Measurements from ENCODE around the gene PLEKHA5.
A peak's percentile ranks its signal among the peaks of the same experiment; 100 is the strongest.

The PLEKHA5 gene

DNA sequence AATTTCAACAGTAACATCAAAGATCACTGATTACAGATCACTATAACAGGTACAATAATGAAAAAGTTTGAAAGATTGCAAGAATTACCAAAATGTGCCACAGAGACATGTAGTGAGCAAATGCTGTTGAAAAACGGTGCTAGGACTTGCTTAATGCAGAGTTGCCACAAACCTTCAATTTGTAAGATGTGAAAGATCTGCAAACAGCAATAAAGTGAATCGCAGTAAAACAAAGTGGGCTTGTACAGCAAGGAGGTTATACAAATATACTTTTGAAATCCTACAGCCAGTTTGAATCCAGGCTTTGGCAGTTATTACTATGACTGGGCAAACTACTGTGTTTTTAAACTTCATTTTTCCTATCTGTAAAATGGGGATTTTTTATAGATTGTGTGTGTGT, 1.0 kb upstream of the PLEKHA5 start:
- DNase-seq (ENCODE audit: low spot score): no peak

DNA sequence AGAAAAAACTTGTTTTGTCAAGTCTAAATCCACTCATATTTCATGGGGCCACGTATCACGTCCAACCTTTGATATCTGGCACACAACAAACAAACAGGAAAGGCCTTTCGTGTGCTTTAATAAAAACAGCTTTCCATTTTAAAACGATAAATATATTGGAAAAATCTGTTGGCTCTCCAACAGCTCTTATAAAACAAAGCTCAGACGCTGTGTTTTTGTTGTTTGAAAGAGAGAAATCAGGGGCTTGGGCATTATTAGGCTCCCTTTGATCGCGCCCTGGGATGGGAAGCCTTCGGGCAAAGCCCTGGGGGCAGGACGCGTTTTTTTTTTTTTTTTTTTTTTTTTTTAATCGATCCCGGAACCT, 429 bp upstream of the PLEKHA5 start:
- DNase-seq (ENCODE audit: low spot score): no peak

DNA sequence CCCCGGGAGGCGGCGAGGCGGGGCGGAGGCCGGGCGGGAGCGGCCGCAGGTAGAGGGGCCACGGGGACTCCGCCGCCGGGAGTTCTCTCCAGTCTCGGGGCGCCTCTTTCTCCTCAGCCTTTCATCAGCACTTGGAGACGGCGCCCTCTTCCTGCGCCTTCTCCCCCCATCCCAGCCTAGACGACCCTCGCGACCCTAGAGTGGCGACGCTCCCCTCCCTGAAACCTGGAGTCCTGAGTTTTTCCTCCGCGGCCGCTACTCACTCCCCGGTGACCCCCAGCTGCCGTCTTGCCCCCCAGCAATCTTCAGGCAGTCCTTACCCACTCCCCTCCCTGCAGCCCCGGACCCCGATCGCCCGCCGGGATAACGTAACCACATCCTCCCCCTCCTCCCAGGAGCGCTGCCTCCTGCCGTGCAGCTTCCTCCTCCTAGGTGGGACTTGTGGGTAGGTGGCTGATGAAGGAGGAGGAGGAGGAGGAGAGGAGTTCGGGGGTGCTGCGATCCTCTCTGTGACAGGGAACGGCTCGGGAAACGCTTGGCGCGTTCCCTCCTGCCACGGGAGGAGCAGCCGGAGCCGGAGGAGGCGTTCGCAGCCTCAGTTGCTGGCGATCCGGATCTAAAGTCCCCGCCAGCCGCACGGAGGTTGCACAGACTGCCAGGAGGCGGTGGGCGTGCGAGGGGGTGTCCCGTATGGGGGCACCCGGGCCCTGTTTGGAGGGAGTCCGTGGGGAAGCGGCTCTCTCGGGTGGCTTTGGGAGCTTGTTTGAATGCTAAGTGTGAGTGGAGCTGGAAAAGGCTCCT, 891 bp downstream of the PLEKHA5 start:
- peak; percentile 51 for DNase-seq (ENCODE audit: low spot score)

DNA sequence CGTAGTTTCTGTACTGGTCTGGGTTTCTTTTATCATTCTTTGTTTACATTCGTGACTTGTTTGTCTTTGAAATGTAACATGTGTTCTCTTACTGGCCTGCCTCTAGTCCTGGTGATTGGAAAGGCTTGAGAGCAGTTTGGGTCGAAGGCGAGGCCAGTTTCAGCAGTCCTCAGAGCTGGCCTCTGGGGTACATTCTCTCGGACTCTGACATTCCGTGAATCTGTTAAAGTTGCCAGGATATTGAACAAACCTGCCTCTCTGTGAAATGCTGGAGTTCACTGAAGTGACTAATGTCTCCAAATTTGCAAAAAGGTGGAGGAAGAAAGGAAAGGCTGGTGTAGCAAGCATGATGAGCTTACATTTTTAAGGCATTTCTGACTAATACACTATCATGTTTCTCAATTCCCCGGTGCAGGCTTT, 1.5 kb downstream of the PLEKHA5 start:
- peak; percentile 63 for DNase-seq (ENCODE audit: low spot score)

DNA sequence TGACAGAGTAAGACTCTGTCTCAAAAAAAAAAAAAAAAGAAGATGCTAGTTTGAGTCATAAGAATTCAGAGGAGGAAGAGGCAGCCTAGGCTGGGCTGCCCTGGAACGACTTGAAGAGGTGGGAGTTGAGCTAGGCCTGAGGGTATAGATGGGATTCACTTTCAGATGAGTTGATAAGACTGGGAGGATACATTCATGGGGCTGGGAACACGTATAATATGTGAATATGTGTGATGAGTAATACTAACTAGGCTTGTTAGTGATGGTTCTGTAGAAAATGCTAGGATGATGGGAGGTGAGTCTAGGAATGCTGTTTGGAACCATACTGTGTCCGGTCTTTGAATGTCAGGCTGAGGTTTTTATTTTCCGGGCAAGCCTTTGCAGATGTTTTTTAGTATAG, 9.0 kb downstream of the PLEKHA5 start:
- no peak for DNase-seq (ENCODE audit: low spot score)

DNA sequence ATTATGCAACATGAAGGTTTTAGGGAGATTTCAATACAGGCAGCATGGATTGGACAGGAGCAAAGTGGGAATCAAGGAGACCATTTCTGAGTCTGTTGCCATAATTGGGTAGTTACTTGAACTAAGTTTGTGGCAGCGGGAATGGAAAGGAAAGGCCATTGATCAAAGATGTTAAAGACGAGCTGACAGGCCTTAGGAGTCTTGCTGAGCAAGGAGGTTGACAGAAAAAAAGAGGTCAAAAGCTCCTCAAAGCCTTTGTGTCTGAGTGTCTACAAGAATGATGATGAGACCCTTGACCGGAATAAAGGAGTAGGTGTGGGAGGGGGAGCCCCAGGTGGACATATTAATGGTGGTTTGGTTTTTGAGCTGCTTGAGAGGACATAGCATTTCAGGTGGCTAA, 9.4 kb downstream of the PLEKHA5 start:
- DNase-seq (ENCODE audit: low spot score): no peak

DNA sequence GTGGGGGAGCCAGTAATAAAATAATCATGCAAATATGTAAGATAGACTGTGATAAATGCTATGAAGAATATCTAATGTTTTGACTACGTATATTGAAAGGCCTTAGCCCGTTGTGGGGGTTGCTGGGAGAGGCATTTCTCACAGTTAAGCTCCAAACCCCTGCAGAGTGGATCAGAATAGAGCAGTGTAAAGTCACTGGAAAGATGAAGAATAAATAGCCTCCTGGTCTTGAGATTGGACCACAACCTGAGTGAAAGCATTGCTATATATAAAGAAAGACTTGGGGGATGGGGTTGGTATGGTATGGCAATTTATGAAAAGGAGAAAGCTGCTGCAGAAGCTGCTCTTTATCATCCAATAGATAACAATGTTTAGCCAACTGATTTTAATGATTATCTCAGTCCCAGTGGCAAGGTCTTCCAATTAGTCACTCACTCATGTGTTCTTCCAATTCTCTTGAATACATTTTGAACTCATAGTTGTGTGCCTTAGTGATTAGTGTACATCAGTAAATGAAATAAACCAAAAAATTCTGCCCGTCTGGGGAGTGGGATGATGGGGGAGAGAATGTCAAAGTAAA, 10.2 kb downstream of the PLEKHA5 start:
- no peak for DNase-seq (ENCODE audit: low spot score)

DNA sequence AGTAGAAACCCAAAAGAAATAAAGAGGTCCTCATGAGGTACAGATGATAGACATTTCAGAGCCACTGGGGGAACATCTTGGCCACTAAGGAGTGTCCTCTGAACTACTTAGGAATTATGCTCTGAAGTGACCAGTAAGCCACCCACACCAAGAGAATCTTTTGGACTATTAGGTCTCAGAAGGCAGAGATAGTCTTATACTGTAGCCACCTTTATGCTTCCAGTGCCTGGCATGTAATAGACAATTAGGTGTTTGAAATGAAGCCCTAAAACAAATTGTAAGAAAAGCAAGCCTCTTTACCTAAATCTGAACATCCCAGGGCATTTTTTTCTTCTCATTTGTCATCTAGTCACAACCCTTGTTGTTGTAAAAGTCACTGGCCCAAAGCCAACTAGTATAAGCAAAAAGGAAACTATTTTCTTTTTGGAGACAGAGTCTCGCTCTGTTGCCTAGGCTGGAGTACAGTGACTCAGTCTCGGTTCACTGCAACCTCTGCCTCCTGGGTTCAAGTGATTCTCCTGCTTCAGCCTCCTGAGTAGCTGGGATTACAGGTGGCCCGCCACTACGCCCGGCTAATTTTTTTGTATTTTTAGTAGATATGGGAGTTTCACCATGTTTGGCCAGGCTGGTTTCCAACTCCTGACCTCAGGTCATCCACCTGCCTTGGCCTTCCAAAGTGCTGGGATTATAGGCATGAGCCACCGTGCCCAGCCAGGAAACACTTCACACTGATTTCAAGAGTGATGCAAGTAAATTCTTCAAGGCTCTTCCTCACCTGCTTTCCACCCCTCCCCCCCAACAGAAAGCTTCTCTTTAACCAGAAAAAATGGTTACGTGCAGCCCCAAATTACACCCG, 11.1 kb downstream of the PLEKHA5 start:
- no peak for DNase-seq (ENCODE audit: low spot score)

DNA sequence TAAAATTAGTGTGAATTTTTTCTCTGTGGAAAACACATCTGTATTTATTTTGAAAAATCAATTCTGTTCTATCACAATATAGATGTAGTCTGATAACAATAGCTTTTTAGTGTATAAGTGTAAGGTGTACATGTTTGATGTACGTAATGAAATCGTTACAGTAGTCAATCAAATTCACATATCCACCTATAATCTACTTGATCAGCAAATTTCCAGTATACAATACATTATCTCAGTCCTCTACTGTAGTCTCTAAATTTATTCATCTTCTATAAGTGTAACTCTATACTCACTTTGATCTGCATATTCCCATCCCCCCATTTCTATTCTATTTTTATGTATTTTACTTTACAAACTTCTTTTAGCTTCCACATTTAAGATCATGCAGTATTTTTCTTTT, 13.0 kb downstream of the PLEKHA5 start:
- no peak for DNase-seq (ENCODE audit: low spot score)

DNA sequence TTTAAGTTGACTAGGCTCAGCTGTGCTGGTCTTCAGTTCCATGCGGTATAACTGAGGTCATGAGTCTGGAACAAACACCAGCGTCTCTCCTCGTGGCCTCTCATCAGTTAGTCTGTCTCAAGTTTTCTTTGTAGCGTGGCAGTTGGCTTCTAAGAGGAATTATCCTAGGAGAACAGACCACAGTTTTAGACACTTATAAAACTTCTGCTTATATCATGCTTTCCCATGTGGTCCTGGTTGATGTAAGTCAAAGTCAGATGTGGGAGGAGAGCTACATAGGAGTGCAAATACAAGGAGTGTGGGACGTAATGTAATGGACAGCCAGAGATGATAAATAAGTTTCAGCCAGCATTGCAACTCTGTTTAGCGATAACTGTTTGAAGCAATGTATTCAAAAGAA, 14.8 kb downstream of the PLEKHA5 start:
- DNase-seq (ENCODE audit: low spot score): no peak

DNA sequence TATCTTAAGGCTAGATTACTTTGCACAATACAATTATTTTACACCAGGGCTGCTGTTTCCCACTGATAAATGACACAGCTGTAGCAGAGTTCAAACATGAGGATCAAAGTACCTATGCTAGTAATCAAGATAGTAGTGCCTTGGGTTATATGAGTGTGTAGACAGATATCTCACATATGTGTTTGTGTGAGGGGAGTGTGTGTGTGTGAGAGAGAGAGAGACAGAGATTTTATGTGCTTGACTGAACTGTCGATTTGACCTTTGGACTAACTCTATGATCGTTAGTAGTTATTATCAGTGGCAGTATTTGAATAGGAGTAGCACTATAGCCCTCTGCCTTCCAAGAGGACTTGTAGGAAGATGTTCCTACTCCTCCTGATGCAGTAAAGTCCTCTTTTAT, 15.5 kb downstream of the PLEKHA5 start:
- no peak for DNase-seq (ENCODE audit: low spot score)

DNA sequence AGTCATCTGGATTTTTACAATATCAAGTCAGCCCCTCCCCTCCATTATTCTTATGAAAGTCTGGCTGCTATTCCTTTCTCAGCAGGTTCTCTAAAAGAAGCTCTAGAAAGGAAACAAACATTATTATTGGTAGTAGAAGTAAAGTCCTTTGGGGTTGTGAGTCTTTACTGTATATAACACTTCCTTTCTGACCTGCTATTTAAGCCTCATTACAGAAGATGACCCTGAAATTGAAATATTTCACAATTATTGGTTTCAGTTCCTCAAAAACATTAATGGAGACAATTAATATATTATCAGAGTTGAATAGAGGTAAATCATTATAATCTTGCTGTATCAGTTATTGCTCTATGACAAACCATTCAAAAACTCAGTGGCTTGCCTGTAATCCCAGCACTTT, 19.3 kb downstream of the PLEKHA5 start:
- no peak for DNase-seq (ENCODE audit: low spot score)

DNA sequence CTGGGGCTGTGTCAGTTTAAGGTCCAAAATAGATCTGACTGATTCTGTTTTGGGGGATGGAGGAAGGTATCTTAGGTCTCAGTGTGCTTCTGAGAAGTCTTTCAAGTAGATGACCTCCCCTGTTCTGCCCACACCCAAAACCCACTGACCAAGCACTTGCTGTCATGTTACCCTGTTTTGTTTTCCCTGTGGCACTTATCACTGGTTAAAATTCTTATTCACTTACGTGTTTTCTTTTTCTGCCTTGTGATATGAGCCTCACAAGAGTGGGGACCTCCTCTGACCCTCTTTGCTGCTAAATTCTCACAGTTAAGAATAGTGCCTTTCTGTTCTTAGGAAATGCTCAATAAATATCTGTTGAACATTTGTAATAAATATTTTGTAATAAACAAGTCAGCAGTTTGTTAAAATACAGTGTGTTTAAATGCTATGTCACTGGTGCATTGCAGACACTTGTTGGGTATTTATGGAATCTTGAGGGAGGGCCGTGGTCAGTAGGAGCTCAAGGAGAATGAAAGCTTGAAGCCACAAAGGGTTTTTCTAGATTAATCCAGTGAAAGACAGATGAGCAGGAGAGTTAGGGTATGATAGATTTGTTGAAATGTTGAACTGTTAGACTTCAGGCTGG, 20.9 kb downstream of the PLEKHA5 start:
- no peak for DNase-seq (ENCODE audit: low spot score)

DNA sequence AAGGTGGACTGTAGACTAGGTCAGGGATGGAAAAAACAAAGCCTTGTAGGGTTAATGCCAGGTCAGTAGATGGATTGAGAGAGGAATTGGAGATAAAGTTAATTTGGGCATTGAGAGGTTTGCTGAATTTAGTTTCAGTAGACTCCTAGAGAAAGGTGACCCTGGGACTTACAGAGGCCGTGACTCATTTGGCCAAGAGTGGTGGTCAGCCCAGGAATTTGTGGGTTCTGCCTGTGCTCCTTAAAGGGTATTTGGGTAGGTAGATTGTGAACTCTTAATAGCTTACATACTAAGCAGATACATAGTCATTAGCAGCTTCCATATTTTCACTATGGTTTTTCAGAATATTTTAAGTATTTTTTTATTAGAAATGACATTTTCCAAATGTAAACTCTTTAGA, 21.8 kb downstream of the PLEKHA5 start:
- DNase-seq (ENCODE audit: low spot score): no peak

DNA sequence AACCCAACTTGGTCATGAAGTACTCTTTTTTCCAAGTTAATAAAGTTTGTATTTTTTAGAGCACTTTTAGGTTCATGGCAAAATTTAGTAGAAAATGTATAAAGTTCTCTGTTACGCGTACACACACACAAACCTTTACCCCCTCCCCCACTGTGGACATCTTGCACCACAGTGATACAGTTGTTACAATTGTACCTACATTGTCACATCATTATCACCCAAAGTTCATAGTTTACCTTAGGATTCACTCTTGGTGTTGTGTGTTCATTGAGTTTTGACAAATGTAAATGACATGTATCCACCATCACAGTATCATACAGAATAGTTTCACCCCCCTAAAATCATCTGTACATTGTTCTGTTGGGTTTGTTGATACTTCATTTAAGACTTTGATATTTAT, 23.9 kb downstream of the PLEKHA5 start:
- DNase-seq (ENCODE audit: low spot score): no peak

DNA sequence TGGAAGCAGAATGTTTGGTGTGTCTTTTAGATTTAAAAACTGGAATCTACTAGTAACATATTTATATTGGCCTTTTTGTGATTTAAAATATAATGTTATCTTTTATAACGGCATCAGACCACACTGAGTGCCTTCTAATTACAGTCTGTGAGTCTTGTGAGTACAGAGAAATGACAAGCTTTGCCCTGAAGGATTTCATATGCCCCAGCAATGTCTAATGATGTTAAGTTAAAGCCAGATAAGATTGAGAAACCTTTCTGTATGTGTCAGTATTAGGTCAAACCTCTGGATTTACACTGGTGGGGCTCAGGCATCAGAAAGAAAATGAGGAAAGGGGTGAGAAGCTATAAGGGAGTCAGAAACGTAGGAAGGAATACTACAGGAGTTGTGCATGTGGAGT, 25.2 kb downstream of the PLEKHA5 start:
- DNase-seq (ENCODE audit: low spot score): no peak

DNA sequence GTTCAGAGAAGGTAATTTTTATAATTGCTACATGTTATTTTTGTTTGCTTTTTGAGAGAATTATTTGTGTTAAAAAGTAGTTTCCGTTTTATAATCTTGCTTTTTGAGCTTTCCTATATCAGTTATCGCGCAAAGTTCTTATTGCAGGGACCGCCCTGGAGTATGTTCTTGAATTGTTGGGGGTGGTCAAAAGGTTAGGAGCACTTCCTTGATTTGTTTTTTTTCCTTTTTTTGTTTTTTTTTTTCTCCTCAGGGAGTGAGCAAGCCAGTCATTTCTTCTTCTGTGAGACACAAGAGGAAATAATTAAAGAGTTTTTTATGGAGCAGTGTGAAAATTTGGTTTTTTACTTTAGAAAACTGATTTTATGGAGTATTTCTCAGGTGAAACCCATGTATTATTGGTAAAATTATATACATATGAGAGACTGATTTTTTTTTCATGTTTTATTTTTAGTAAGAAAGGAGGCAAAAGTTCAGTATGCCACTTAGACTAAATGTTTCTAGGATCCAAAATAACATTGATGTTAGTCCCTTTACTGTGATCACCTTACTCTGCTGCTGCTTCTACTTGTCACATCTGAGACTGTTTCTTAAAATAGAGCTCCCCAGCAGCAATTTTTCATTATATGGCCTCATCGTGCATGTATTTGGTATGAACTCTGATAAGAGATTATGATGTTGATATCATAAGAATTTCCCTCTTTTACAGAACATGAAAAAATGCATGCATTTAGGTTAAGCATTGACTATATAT, 26.6 kb downstream of the PLEKHA5 start:
- DNase-seq (ENCODE audit: low spot score): no peak

DNA sequence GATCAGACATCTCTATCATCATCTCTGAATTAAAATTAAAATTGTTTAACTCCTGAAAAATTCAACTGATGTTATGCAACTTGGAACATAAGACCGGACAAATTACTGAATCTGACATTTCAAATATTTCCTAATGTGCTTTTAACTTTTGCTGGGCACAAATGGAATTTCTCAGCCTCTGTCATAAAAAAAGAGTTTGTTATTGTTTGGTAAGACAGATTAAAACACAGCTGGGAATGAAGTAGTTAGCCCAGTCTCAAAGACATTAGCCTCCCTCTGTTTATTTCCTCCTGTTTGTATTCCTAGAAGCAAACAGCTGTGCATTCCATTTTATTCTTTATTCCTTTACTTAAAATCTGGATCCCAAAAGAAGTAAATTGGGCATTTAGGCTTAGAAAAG, 29.4 kb downstream of the PLEKHA5 start:
- no peak for DNase-seq (ENCODE audit: low spot score)

DNA sequence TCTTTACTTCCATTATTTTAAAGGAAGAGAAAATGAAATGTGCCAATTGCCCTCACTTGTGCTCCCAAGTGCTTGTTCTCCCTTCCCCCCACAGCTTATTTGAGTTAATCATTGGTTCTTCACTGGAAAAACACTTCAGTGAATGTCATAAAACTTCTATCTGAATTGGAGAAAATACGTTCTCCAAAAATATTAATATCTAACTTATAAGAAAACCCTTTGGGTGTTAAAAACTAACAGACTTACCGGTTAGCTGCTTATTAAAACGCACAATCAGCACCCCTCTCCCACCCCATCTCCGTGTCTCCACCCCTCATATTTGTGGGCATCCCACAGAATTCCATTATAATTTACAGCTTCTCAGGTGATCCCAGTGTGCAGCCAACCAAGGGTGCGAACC, 31.7 kb downstream of the PLEKHA5 start:
- DNase-seq (ENCODE audit: low spot score): no peak

DNA sequence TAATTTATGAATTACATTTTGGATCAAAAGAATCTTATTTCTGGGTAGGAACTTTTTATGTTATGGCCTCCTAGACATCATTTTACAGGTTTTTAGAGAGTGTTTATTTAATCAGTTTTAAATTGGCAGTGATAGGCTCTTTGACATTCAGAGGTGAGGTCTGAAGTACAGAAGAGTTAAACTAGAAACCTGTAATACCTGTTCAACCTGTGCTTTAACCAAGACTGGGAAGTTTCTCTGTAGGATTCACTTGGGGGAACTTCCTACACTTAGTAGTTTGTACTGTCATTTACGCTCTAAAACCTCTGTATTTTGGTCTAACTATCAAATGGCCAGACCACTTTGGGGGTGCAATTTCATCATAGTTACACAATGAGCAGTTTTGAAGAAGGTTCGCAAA, 35.9 kb downstream of the PLEKHA5 start:
- no peak for DNase-seq (ENCODE audit: low spot score)

DNA sequence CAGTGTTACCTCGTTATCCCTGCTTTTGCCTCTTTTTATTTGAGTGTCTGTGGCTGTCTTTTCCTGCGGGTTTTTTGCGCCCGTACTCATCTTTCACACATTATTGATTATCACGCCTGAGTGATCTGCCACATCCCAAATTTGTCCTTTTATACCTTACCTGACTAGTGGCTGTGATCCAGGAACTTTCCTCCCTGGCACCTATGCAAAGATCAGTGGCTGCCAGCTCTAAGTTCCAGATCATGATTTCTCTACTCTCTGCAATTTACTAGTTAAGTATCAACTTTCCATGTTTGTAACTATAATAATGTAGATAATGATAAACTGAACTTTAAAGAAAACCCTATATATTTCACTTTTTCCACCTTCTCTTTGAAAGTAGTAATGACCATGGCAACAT, 36.9 kb downstream of the PLEKHA5 start:
- no peak for DNase-seq (ENCODE audit: low spot score)

DNA sequence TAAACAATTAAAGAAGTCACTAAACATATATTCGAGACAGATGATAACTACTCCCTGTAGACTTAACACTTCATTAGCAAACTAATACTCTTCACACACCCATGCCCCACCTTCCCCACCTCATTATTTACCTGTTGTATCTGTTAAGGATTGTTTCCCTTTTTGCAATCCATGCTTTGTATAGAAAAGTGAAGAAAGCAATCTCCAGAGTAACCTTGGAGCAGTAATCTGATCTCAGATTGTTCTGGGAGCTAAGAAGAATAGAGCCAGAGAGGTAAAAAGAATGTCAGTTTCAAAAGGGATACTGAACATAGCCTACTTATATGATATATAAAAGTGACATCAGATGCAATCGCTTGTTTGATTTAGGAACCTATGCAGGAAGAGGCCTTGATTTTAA, 37.4 kb downstream of the PLEKHA5 start:
- no peak for DNase-seq (ENCODE audit: low spot score)

Measured in AG08396 (cell line).